ENCODE results near the gene BAG5. TPM values are rescaled to one million over a fixed set of nuclear protein-coding genes. Genes with fewer than 3 reads are reported as not detected.

The BAG5 gene
- total and polyA plus RNA-seq, 4 experiments from 2014 or later = 33.1 to 39.5 (median 37.0) TPM

DNA sequence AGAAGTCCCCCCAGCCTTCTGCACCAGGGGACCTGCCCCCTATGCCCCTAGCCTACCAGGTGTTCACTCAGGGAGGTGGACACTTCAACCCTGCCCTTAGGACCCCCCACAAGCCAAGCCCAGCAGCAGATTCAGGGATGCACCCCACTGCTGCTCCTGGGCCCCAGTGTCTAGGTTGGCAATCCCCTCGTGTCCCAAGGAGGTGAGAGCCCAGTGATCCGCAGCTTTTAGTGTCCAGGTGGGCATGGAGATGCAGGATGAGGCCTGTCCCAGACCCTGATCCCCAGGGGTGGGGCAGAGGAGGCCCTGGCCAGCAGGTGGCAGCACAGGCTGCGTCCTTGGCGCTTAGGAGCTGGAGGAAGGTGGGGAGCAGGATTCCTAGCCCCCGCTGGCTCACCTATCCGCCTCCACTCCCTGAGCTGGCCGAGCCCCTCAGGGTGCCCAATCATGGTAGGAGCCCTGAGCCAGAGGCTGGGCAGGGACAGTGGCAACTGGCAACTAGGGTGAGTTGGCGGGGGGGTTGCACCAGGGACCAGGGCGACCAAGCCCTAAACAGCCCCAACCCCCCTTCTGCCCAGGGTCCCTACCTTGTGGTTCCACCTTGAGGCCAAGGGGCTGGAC, 43.9 kb downstream of the BAG5 start:
- peaks cover 0 to 1% (median 0%) of the 10 kb centered on the region in 8 donors for H3K9me3 Mint-ChIP-seq
- H3K27me3 Mint-ChIP-seq = peaks cover under 1 to 3% of the 10 kb centered on the region in 2 donors
- H3K27me3 ChIP-seq (ENCODE audit: insufficient read depth, low read length) = no peaks in the 10 kb centered on the region
- peaks cover 22% of the 10 kb centered on the region for H3K4me1 ChIP-seq (ENCODE audit: insufficient read depth, low read length)
- no peak overlapping the region for H3K4me3 ChIP-seq (ENCODE audit: low read length in 2 of 2)
- no peaks in the 10 kb centered on the region for H3K9me3 ChIP-seq (ENCODE audit: control insufficient read depth in 1 of 2, low read length in 2 of 2)
- DNase-seq = peak in 4 of 5 donors; percentile 43 to 59 (median 49)
- ChIA-PET POLR2A (ENCODE audit: partially characterized antibody) (interaction anchor here (0.8 to 1.5 kb wide), 4 partner anchors 10 to 44 kb away, joined by 3 to 8 read pairs (median 3); partner anchors contain the start of genes BAG5, COA8 and TRMT61A), CTCF (ENCODE audit: partially characterized antibody) (interaction anchor here (0.6 to 7.2 kb wide), 16 partner anchors 9 to 402 kb away, joined by 3 to 78 read pairs (median 4); partner anchors contain the start of genes COA8 and TRMT61A)
- H3K36me3 Mint-ChIP-seq = peaks cover 0 to 1% of the 10 kb centered on the region in 2 donors
- intact Hi-C loops (cut with micrococcal nuclease) = loop anchor here (1.0 kb wide), 1 partner anchor 28 kb away; no protein-coding TSS in a partner anchor
- H3K27ac Mint-ChIP-seq = peak overlapping the region in 1 of 7 donors; percentile 52
- peaks cover 2 to 17% (median 7%) of the 10 kb centered on the region in 4 donors for H3K4me1 Mint-ChIP-seq
- peak overlapping the region in 1 of 8 donors; percentile 35 for H3K4me3 Mint-ChIP-seq
- H3K27ac ChIP-seq (ENCODE audit: low read depth, low read length) = no peak overlapping the region
- H3K36me3 ChIP-seq (ENCODE audit: insufficient read depth, low read length) = no peaks in the 10 kb centered on the region

DNA sequence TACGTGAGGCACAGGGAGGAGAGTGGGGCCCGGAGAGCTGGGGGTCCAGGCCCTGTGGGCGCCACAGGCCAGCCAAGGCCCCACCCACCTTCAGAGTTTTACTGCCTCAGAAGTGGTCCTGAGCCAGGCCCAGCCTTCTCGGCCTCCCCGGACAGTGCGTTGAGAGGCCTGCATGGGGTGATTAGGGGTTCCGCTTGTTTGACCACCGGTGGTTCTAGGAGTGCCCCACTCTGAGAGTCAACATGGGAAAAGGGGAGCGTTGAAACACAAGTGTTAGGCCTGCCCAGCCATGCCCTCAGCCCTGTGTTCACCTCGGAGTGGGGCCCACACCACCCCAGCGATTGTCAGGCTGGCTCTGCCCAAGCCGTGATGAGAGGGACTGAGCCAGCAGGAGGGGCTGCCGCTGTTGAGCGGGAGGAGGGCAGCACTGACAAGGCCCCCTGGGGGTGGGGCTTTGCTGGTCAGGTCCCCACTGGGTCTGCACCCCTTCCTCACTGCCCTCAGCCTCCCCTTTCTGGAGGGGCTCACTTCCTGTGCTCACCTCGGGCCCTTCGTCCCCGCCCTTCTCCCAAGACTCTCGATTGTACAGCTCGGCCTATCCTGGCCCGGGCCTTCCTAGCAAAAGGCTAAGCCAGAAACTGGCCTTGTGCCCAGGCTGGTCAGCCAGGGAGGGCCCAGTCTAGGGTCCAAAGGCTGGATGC, 44.6 kb downstream of the BAG5 start:
- H3K27me3 ChIP-seq (ENCODE audit: insufficient read depth, low read length) = no peaks in the 10 kb centered on the region
- Mint-ChIP-seq H3K4me3 (no peak overlapping the region), H3K4me1 (peaks cover 2 to 15% (median 6%) of the 10 kb centered on the region in 4 donors), H3K27ac (no peak overlapping the region), H3K9me3 (peaks cover 0 to 1% (median 0%) of the 10 kb centered on the region in 8 donors), H3K36me3 (peaks cover 0 to 1% of the 10 kb centered on the region in 2 donors), H3K27me3 (peaks cover 0 to 3% of the 10 kb centered on the region in 2 donors)
- H3K27ac ChIP-seq (ENCODE audit: low read depth, low read length) = no peak overlapping the region
- no peaks in the 10 kb centered on the region for H3K36me3 ChIP-seq (ENCODE audit: insufficient read depth, low read length)
- no peak overlapping the region for H3K4me3 ChIP-seq (ENCODE audit: low read length in 2 of 2)
- no peaks in the 10 kb centered on the region for H3K9me3 ChIP-seq (ENCODE audit: control insufficient read depth in 1 of 2, low read length in 2 of 2)
- intact Hi-C loops (cut with micrococcal nuclease) = loop anchor here (1.0 kb wide), 1 partner anchor 28 kb away; no protein-coding TSS in a partner anchor
- ChIA-PET CTCF (ENCODE audit: partially characterized antibody) (interaction anchor here (0.7 to 7.2 kb wide), 14 partner anchors 8 to 67 kb away, joined by 3 to 78 read pairs (median 4); partner anchors contain the start of gene COA8), POLR2A (ENCODE audit: partially characterized antibody) (no interaction called here)
- peaks cover 20% of the 10 kb centered on the region for H3K4me1 ChIP-seq (ENCODE audit: insufficient read depth, low read length)
- DNase-seq = no peak

DNA sequence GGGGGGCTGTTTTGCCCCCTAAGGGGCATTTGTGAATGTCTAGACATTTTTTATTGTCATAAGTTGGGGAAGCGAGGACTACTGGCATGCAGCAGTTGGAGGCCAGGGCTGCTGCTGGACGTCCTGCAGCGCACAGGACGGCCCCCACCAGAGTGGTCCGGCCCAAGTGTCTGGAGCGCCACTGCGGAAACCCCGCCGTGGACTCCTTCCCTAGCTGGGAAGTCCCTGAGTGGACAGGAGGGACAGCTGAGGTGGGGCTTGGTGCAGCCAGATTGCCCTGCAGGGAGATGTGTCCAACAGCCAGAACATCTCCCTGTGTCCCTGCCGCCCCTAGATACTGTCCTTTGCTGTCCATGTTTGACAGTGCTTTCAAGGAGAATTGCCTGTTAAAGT, 45.3 kb downstream of the BAG5 start:
- H3K4me3 Mint-ChIP-seq = no peak overlapping the region
- Histone ChIP-seq H3K36me3 (ENCODE audit: insufficient read depth, low read length) (no peaks in the 10 kb centered on the region), H3K4me3 (ENCODE audit: low read length in 2 of 2) (no peak overlapping the region), H3K27ac (ENCODE audit: low read depth, low read length) (no peak overlapping the region), H3K9me3 (ENCODE audit: control insufficient read depth in 1 of 2, low read length in 2 of 2) (no peaks in the 10 kb centered on the region), H3K4me1 (ENCODE audit: insufficient read depth, low read length) (peaks cover 17% of the 10 kb centered on the region), H3K27me3 (ENCODE audit: insufficient read depth, low read length) (no peaks in the 10 kb centered on the region)
- H3K36me3 Mint-ChIP-seq = peaks cover 0 to 3% of the 10 kb centered on the region in 2 donors
- peak overlapping the region in 1 of 7 donors; percentile 13 for H3K27ac Mint-ChIP-seq
- peaks cover 0 to 3% (median 0%) of the 10 kb centered on the region in 8 donors for H3K9me3 Mint-ChIP-seq
- ChIA-PET POLR2A (ENCODE audit: partially characterized antibody) (no interaction called here), CTCF (ENCODE audit: partially characterized antibody) (interaction anchor here (1.0 to 7.2 kb wide), 4 partner anchors 12 to 40 kb away, joined by 3 to 78 read pairs (median 4); partner anchors contain the start of gene TRMT61A)
- intact Hi-C loops (cut with micrococcal nuclease) = no loop called here
- H3K27me3 Mint-ChIP-seq = peaks cover 0 to 3% of the 10 kb centered on the region in 2 donors
- H3K4me1 Mint-ChIP-seq = peaks cover 2 to 15% (median 6%) of the 10 kb centered on the region in 4 donors
- no peak for DNase-seq

DNA sequence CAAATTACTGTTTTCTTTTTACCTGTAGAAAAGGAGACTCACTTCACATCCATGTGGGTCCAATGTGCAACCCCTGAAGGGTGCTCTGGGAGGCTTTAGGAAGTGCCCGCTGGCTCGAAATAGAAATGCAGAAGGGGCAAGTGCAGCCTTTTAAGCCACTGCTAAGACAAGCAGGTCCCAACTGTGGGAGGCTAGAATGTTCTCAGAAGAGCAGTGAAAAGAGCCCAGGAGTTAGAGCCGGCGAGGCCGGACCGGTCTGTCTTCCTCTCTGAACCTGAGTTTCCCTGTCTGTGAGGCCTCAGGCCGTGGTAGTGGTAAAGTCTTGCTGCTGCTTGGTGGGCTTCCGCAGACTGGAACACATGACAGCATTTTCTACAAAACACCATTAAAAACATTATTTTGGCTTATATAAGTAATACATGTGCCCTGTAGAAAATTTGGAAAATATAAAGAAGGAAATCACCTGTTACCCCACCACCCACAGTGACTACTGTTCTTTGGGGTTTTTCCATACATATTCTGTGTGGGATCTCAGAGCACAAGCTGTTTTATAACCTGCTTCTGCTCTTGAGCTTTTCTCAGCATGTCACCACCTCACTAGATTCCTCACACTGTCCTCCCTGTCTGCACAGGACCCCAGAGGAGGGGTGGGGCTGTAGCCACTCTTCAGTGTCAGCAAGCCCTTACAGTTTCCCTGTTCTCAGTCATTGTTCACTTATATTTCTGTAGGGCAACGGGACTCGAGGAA, 45.9 kb downstream of the BAG5 start:
- H3K4me1 ChIP-seq (ENCODE audit: insufficient read depth, low read length) = peaks cover 14% of the 10 kb centered on the region
- Mint-ChIP-seq H3K4me1 (peaks cover 2 to 15% (median 6%) of the 10 kb centered on the region in 4 donors), H3K27me3 (peaks cover 0 to 3% of the 10 kb centered on the region in 2 donors), H3K9me3 (peaks cover 0 to 5% (median 0%) of the 10 kb centered on the region in 8 donors), H3K27ac (peak overlapping the region in 3 of 7 donors; percentile 13 to 59 (median 24)), H3K4me3 (no peak overlapping the region), H3K36me3 (peaks cover 0 to 4% of the 10 kb centered on the region in 2 donors)
- H3K4me3 ChIP-seq (ENCODE audit: low read length in 2 of 2) = no peak overlapping the region
- intact Hi-C loops (cut with micrococcal nuclease) = no loop called here
- H3K27me3 ChIP-seq (ENCODE audit: insufficient read depth, low read length) = no peaks in the 10 kb centered on the region
- no peaks in the 10 kb centered on the region for H3K36me3 ChIP-seq (ENCODE audit: insufficient read depth, low read length)
- DNase-seq = no peak
- ChIA-PET CTCF (ENCODE audit: partially characterized antibody) (interaction anchor here (1.0 to 7.2 kb wide), 4 partner anchors 13 to 39 kb away, joined by 3 to 78 read pairs (median 4); partner anchors contain the start of gene TRMT61A), POLR2A (ENCODE audit: partially characterized antibody) (interaction anchor here (0.5 kb wide), 1 partner anchor 1671 kb away, joined by 3 read pairs; no protein-coding TSS in a partner anchor)
- no peaks in the 10 kb centered on the region for H3K9me3 ChIP-seq (ENCODE audit: control insufficient read depth in 1 of 2, low read length in 2 of 2)
- H3K27ac ChIP-seq (ENCODE audit: low read depth, low read length) = no peak overlapping the region

DNA sequence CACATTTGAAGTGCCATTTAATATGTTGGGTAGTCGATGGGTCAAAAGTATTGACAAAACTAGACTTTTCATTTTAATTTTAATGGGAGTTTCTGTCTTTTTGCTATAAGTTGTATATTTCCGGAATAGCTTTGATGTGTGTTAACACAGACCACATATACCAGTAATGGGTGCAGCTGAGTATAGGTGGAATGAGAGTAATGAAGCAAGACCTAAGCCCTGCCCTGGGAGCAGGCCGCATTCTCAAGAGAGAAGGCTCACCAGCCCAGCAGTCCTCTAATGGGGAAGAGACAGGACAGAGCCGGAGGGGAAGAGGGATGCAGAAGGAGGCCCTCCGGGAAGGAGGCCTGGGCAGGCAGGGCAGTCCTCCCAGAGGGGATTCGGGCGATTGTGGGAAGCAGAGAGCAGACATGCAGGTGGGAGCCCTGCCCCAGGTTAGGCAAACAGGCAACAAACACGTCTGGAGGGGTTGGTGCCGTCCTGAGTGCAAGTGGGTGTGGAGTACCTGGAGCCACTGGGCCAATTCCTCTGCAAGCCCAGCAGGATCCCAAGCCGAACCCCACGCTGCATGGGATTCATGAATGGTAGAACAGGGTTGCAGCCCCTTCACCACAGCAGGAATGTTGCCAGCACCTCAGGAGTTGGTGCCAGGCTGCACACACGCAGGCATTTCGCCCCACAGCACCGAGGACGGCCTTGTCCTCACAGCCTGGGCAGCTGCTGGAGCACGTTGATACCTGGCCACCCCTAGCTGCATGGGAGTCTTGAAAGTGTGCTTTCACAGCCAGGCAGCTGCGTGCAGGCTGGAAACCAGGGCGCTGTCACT, 47.6 kb downstream of the BAG5 start:
- Mint-ChIP-seq H3K4me3 (no peak overlapping the region), H3K4me1 (peaks cover 2 to 15% (median 6%) of the 10 kb centered on the region in 4 donors), H3K9me3 (peaks cover 0 to 6% (median 0%) of the 10 kb centered on the region in 8 donors), H3K36me3 (peaks cover 3 to 12% of the 10 kb centered on the region in 2 donors), H3K27ac (peak overlapping the region in 1 of 7 donors; percentile 55), H3K27me3 (peaks cover 0 to 3% of the 10 kb centered on the region in 2 donors)
- no peak overlapping the region for H3K27ac ChIP-seq (ENCODE audit: low read depth, low read length)
- H3K4me3 ChIP-seq (ENCODE audit: low read length in 2 of 2) = no peak overlapping the region
- DNase-seq = no peak
- intact Hi-C loops (cut with micrococcal nuclease) = no loop called here
- no peaks in the 10 kb centered on the region for H3K36me3 ChIP-seq (ENCODE audit: insufficient read depth, low read length)
- ChIA-PET POLR2A (ENCODE audit: partially characterized antibody) (no interaction called here), CTCF (ENCODE audit: partially characterized antibody) (no interaction called here)
- no peaks in the 10 kb centered on the region for H3K9me3 ChIP-seq (ENCODE audit: control insufficient read depth in 1 of 2, low read length in 2 of 2)
- peaks cover 8% of the 10 kb centered on the region for H3K4me1 ChIP-seq (ENCODE audit: insufficient read depth, low read length)
- H3K27me3 ChIP-seq (ENCODE audit: insufficient read depth, low read length) = no peaks in the 10 kb centered on the region

Measured in CD4-positive, alpha-beta memory T cell (primary cell).